Raji (cell line): ENCODE data around the gene GRIN3B.

Experiments
- POLR2A ChIP-seq: IDR thresholded peaks from 2 replicates; pipeline ENCODE4 v1.6.1; 2011; ENCODE audit warnings: low read depth, low read length, control low read depth; ENCODE audit not compliant: insufficient read depth

Gene GRIN3B

DNA sequence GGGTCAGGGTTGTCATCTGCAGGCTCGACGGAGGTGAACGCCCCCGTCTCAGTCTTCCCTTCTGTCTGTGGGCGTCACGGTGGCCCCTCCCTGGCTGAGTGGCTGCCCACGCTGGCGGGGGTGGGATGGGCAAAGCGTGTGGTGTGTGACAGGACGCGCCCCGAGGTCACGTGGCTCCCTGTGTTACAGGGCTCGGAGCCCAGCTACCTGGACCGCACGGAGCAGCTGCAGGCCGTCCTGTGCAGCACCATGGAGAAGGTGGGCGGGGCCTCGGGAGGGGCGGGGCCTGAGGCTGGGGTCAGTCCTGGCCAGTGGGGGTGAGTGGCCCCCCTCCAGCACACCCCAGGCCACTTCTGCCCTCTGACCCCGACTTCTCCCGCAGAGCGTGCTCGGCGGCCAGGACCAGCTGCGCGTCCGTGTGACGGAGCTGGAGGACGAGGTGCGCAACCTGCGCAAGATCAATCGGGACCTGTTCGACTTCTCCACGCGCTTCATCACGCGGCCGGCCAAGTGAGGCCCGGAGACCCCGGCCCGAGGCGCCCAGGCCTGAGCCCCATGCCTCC, 6.3 kb upstream of the GRIN3B start:
- TF ChIP-seq POLR2A, result no peak

DNA sequence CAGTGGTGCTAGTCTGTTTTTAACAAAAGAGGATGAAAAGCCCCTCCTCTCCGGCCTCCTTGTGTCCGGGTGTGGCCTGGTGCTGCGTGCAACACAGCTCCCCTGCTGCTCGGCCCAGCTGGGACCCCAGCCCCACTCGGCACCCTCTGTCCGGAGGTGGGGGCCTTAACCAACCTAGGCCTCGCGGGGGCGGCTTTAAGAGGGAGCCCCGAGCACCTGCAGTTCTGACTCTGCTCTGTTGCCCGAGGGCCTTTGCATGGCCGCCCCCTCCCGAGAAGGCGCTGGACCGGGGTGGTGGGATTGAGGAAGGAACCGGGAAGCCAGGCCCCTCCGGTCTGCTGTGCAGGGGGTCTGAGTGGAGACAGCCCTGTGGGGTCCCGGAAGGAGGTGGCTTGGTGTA, 5.7 kb upstream of the GRIN3B start:
- no peak for TF ChIP-seq POLR2A

DNA sequence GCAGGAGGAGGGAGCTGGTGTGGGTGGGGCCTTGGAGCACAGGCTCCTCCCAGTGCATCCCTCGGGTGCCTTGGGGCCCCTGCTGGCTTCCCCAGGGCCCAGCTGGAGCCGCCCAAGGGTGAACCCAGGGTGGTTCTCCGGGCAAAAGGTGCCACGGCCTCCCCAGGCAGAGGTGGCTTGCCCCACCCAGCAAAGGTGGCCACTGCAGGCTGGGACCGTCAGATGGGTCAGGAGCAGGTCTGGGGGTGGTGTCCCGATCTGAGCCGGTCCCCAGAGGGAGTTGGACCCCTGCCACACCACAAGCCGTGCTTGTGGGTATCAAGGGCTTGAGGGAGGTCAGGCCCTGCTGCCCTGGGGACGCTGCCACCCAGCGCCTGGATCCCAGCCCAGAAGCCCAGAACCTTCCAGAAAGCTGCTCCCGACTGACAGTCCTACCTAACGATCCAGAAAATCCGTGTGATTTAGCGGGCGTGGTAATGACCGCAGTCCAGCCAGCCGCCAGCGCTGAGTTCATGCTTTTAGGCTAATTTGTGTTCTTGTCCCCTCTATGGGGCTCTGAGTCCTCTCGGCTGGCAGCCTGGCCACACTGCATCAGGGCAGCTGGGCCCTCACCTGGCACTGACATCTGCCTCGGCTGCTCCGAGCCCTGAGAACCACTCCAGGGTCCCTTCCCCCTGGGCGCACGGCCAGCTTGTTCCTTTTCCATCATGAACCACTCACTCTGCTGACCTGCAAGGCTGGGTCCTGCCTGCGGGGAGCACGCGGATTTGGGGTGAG, 5.0 kb upstream of the GRIN3B start:
- no peak for TF ChIP-seq POLR2A

DNA sequence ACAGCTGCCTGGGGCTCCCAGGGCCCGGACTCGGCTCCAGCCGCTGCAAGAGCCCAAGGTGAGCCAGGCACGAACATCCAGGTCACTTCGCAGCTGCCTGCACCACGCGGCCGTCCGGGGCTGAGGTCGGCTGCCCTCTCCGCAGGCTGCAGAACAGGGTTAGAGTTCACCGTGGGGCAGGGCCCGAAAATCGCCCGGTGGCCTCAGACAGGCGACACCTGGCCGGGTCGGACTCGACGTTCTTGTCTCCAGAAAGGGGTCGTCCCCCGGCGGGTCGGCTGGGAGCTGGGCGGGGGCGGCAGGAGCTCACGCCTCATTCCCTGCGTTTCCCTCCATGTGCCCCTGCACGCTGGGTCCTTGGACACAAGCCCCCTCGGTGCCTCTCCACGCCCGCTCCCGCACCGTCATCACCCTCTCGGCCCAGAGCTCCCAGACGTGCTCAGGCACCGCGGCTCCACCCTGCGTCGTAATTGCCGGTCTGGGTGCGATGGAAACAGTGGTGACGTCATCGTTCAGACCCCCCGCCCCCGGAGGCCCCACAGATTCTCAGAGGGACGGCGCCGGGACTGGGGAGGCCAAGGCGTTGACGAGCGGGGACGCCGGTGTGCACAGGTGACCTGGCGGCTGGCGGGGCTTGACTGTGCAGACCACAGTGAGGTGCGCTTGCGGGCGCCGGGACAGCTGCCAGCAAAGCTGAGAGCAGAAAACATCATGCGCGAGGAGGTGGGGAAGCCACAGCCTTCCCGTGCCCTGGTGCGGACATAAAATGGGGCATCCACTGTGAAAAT, 4.0 kb upstream of the GRIN3B start:
- TF ChIP-seq POLR2A, result no peak

DNA sequence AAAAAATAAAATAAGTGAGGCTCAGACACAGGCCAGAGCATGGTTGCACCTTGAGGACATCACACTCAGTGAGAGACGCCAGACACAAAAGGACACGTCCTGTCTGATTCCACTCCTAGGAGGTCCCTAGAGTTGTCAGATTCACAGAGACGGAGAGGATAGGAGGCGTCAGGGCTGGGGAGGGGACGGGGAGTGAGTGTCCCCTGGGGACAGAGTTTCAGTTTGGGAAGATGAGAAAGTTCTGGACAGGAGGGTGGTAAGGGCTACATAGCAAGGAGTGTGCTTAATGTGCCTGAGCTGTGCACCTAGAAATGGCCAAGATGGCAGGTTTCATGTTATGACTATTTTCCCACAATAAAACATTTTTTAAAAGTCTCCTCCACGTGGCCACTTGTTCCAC, 2.2 kb upstream of the GRIN3B start:
- no peak for TF ChIP-seq POLR2A

DNA sequence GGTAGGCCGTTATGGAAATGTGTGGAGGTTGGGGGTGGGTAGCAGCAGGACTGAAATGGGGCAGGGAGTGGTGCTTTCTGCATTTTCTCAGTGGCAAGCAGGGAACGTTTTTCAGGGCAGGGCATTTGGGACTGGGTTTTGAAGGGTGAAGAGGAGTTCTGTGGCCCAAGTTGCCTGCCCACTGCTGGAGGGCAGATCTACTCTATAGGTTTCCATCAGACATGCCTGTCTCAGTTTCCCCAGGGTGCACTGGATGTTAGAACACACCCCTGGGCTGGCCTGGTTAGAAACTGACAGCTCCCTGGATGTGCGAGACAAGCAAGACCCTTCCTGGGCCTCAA, 870 bp upstream of the GRIN3B start:
- no peak for TF ChIP-seq POLR2A

DNA sequence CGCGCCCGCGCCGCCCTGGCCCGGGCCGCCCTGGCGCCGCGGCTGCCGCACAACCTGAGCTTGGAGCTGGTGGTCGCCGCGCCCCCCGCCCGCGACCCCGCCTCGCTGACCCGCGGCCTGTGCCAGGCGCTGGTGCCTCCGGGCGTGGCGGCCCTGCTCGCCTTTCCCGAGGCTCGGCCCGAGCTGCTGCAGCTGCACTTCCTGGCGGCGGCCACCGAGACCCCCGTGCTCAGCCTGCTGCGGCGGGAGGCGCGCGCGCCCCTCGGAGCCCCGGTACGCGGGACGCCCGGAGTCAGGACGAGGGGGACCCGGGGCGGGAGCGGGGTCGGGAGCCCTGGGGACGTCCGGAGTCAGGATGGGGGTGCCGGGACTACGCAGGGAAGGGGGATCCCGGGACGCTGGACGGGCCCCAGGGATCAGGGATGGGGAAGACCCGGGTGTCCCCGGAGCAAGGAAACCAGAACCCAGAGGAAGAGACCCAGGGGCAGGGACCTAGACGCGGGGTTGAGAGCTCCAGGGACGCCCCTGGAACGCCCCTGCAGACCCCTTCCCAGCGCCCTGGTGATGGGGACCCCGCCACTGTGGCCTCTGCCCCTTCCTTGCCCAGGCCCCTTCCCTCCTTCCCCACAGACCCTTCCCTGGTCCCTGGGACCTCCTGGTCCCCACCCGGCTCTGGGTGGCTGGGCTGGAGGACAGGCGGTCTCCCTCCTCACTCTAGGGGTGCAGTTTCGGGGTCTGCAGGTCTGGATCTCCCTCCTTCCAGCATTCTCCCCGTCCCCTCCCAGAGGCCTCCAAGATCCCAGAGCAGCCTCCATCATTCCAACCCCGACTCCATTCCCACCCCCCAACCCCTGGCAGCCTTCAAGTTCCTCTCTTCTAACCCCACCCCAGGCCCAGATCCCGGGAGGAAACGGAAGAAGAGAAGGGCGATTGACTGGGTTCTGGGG, 645 bp downstream of the GRIN3B start:
- TF ChIP-seq POLR2A, result no peak

DNA sequence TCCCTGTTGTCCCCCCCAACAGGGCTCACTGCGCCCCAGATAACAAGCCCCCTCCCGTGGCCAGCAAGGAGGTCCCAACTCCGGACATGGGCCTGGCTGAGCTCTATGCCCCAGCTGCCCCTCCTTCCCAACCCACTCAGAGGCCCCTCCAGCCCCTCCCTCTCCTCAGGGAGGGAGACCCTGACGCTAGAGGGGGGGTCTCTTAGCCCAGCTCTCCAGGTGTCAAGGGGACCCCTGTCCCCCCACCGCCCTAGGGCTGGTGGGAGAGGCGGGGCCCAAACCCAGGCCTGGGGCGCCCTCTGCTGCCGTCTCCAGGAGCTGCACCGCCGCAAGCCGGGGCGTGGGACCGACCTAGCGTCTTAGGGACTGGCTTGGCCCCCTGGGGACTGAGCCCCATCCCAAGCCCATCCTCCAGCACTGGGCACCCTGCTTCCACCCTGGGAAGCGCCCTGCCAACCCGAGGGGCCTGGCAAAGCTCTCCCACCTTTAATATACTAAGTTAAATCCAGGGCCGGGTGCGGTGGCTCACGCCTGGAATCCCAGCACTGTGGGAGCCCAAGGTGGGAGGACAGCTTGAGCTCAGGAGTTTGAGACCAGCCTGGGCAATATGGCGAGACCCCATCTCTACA, 1.4 kb downstream of the GRIN3B start:
- TF ChIP-seq POLR2A, result no peak

DNA sequence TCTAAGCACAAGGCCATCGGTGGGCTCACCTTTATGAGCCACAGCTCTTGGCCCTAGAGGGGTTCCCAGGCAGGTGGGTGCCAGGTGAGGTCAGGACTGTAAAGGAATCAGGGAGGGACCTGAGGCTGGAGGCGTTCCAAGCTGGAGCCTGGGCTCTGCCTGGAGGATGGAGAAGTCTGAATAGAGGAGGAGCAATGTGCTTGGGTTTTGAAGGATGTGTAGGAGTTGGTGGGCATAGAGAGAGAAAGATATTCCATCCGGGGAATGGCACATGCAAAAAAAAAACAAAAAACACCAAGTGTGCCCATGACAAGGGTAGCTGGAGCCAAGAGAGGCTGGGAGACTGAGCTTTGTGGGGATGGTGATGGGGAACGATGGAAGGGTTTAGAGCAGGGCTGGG, 2.4 kb downstream of the GRIN3B start:
- TF ChIP-seq POLR2A, result no peak

DNA sequence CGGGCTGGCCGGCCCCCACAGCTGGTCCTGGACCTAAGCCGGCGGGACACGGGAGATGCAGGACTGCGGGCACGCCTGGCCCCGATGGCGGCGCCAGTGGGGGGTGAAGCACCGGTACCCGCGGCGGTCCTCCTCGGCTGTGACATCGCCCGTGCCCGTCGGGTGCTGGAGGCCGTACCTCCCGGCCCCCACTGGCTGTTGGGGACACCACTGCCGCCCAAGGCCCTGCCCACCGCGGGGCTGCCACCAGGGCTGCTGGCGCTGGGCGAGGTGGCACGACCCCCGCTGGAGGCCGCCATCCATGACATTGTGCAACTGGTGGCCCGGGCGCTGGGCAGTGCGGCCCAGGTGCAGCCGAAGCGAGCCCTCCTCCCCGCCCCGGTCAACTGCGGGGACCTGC, 3.1 kb downstream of the GRIN3B start:
- TF ChIP-seq POLR2A, result no peak

DNA sequence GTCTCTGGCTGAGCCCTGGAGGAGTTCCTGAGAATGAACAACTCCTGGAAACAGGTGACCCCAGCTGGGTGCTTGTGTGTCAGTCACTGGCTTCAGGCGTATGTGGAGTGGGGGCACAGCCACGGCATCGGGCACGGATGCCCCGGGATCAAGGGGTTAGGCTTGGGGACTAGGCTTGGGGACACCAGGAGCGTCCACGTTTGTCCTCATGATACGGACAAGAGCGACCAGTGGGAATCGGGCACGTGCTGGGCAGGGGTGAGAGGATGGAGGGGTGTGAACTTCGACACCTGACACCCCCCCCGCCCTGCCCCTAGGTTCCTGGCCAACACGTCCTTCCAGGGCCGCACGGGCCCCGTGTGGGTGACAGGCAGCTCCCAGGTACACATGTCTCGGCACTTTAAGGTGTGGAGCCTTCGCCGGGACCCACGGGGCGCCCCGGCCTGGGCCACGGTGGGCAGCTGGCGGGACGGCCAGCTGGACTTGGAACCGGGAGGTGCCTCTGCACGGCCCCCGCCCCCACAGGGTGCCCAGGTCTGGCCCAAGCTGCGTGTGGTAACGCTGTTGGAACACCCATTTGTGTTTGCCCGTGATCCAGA, 4.1 kb downstream of the GRIN3B start:
- TF ChIP-seq POLR2A, result no peak

DNA sequence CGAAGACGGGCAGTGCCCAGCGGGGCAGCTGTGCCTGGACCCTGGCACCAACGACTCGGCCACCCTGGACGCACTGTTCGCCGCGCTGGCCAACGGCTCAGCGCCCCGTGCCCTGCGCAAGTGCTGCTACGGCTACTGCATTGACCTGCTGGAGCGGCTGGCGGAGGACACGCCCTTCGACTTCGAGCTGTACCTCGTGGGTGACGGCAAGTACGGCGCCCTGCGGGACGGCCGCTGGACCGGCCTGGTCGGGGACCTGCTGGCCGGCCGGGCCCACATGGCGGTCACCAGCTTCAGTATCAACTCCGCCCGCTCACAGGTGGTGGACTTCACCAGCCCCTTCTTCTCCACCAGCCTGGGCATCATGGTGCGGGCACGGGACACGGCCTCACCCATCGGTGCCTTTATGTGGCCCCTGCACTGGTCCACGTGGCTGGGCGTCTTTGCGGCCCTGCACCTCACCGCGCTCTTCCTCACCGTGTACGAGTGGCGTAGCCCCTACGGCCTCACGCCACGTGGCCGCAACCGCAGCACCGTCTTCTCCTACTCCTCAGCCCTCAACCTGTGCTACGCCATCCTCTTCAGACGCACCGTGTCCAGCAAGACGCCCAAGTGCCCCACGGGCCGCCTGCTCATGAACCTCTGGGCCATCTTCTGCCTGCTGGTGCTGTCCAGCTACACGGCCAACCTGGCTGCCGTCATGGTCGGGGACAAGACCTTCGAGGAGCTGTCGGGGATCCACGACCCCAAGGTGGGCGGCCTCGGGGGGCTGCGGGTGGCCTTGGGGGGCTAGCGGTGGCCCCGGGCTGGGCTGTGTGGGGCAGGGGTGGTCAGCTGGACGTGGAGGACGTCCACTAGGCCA, 4.8 kb downstream of the GRIN3B start:
- no peak for TF ChIP-seq POLR2A

DNA sequence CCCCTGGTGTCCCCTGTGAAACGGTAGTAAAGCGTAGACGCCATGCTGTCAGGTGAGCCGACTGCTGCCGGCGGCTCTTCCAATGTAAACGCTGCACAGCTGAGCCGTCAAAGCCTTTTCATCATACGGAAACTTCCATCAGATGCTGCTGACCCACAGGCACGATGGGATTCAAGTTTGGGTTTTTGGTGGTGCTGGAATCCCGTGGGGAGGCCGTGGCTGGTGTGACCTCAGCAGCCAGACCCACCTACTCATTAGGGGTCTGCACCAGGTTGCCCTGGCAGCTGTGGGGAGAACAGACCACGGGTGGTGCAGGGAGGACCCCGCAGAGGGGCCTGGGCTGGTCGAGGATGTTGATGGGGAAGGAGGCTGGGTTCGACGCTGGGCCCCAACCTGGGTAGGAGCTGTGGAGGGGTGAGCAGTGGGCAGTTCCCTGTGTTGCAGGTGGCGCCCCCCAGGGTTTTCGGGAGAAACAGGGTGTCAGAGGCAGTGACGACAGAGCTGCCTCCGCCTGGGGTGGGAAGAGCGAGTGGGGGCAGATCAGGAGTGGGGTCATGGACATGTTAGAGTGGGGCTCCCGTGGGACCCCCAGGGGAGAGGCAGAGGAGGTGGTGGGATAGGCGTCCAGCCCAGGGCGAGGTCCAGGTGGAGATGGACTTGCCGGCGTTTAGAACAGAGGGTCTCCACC, 6.6 kb downstream of the GRIN3B start:
- TF ChIP-seq POLR2A, result no peak
